ENCODE data around the gene COPS9.

Gene COPS9

GRCh38 chr2:240155745-240156390 is 19.8 kb upstream of the COPS9 start:
- H3K4me3 ChIP-seq (ENCODE audit: low read depth, low read length), result no peak overlapping the region
- TF ChIP-seq CTCF (IDR thresholded peaks at IDR 0.05; ENCODE audit: borderline replicate concordance, insufficient read depth, low read depth, low read length), result no peak

- no peak overlapping the region for H3K4me3 ChIP-seq (ENCODE audit: low read depth, low read length)
- no peak for TF ChIP-seq CTCF (IDR thresholded peaks at IDR 0.05; ENCODE audit: borderline replicate concordance, insufficient read depth, low read depth, low read length)
These were observed 19.1 kb upstream of the COPS9 start for GRCh38 chr2:240155048-240155744.

- no peak for TF ChIP-seq CTCF (IDR thresholded peaks at IDR 0.05; ENCODE audit: borderline replicate concordance, insufficient read depth, low read depth, low read length)
These were observed 18.5 kb upstream of the COPS9 start for GRCh38 chr2:240154606-240155005.

GRCh38 chr2:240153418-240153817 is 17.3 kb upstream of the COPS9 start:
- no peak for TF ChIP-seq CTCF (IDR thresholded peaks at IDR 0.05; ENCODE audit: borderline replicate concordance, insufficient read depth, low read depth, low read length)
- no peak overlapping the region for H3K4me3 ChIP-seq (ENCODE audit: low read depth, low read length)

More at GRCh38 chr2:240154606-240155005, 18.5 kb upstream of the COPS9 start:
- H3K4me3 ChIP-seq (ENCODE audit: low read depth, low read length), result no peak overlapping the region

- no peak for TF ChIP-seq CTCF (IDR thresholded peaks at IDR 0.05; ENCODE audit: borderline replicate concordance, insufficient read depth, low read depth, low read length)
- H3K4me3 ChIP-seq (ENCODE audit: low read depth, low read length), result no peak overlapping the region
These were observed 15.4 kb upstream of the COPS9 start for GRCh38 chr2:240151477-240152031.

GRCh38 chr2:240149943-240150784 is 14.1 kb upstream of the COPS9 start:
- TF ChIP-seq CTCF (IDR thresholded peaks at IDR 0.05; ENCODE audit: borderline replicate concordance, insufficient read depth, low read depth, low read length), result peak; percentile 93
- H3K4me3 ChIP-seq (ENCODE audit: low read depth, low read length), result no peak overlapping the region
